GM18505 (cell line): ENCODE data around the gene CAMK1D.

Source experiments
- ATAC-seq: cut with Tn5 transposase; IDR thresholded peaks from one replicate; pipeline ENCODE4 v1.9.1; 2021; ENCODE audit not compliant: unreplicated experiment
- POLR2A ChIP-seq: IDR thresholded peaks from 4 replicates; pipeline ENCODE4 v1.6.1; 2011; ENCODE audit warnings: borderline replicate concordance; ENCODE audit not compliant: insufficient read depth, insufficient read length; ENCODE audit errors: extremely low read depth

The CAMK1D gene

DNA sequence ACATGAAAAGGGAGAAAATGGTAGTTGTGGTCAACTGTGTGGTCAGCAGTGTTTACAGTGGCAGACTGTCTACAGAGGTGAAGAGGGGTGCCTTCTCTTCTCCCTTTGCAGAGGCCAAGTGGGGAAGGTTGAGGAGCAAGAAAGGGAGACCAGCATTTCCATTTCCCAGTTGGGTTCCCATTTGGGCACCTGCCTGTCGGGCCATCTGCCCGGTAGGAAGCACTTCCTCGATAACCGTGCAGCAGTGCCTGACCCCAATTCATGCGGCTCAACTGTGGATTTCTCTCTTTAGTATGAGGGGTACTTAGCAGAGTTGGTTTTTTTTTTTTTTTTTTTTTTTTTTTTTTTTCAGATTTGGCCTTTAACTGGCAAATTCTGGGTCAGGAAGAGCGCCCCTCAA, 525.2 kb downstream of the CAMK1D start:
- no peak for TF ChIP-seq POLR2A
- ATAC-seq: no peak

DNA sequence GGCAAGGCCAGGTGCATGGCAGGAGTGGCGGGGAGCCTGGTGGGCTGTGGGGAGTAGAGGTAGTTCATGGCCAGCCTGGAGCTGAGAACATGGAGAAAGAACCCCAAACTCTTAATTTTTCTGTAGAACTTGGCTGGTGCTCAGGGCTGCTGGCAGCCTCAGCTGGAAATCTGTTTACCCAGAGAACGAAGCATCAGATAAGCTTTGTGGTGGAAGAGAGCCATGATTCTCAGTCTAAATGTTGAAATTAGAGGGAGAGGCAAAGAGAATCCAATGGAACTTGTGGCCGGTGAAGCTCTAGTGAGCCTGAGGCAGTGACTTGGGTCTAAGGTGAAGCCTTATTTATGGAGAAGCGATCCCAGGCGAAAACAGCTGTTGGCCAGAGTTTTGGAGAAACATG, 525.8 kb downstream of the CAMK1D start:
- ATAC-seq: no peak
- TF ChIP-seq POLR2A: no peak

DNA sequence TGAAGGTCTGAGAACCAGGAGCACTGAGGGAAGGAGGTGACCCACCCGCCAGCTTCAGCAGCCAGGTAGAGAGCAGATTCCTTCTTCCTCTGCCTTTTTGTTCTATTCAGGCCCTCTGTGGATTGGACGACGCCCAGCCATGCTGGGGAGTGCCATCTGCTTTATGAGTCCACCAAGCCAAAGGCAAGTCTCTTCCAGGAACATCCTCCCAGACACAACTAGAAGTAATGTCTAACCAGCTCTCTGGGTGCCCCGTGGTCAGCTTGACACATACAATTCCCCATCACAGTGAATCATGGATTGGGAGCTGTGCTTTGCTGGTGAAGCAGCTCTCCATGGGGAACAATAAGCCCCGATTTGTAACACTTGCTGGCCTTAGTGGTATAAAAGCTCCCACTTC, 526.9 kb downstream of the CAMK1D start:
- no peak for TF ChIP-seq POLR2A
- no peak for ATAC-seq

DNA sequence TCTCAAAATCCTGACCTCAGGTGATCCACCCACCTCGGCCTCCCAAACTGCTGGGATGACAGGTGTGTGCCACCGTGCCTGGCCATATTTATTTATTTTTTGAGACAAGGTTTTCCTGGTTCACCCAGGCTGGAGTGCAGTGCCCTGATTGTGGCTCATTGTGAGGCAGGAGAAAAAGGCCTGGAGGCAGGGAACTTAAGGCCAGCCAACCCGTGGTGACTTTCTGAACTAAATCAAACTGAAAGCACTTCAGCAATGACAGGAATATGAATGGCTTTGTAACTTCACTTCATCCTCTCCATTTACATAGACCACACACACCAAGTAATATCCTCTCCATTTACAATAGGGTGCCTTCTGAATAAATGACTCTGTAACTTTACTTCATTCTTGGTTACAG, 527.8 kb downstream of the CAMK1D start:
- TF ChIP-seq POLR2A: no peak
- ATAC-seq: no peak

DNA sequence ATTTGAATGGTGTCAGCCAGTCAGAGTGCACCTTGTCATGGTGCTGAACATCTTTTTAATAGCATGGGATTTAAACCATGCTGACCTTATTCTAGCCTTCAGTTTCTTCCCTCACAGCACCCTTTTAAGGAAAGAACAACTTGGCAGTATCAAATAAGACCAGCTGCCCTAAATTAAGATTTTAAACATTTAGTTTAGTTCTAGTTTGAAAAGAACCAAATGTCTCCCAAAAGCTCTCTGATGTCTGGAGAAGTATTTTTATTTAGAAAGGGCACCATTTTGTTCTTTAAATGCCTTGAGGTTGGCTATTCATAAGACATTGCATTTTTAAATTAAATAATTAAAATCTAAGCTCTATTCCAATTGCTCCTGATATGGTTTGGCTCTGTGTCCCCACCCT, 531.1 kb downstream of the CAMK1D start:
- no peak for TF ChIP-seq POLR2A
- no peak for ATAC-seq

DNA sequence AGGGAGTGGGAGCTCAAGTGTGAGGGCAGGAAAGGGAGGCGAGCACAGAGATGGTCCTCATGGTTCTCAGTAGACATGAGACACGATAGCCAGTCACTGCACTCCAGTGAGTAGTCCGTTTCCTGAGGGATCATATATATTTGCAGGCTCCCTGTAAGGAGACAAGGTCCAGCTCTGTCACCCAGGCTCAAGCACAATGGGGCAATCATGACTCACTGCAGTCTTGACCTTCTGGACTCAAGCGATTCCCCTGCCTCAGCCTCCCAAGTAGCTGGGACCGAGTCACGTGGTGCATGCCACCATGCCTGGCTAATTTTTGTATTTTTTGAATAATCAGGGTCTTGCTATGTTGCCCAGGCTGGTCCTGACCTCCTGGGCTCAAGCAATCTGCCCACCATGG, 535.5 kb downstream of the CAMK1D start:
- no peak for ATAC-seq
- TF ChIP-seq POLR2A: no peak
